GM13977 (cell line): Measurements from ENCODE around the gene MYD88.

Source experiments
- DNase-seq: peaks from one replicate; pipeline ENCODE4 v3.0.0; 2012; ENCODE audit warnings: low spot score
- in situ Hi-C: fragments of 300-500 bp; cut with MboI; formaldehyde crosslinking; loops from one replicate; pipeline ENCODE4 v1.12.0; 2022; ENCODE audit warnings: low sequenced_read_pairs, low pct_unique_long_range_greater_than_20kb, mixed read lengths, inconsistent platforms; ENCODE audit not compliant: unreplicated experiment
- TF ChIP-seq, protein P1 (sequence below): IDR thresholded peaks from 2 replicates; pipeline ENCODE4 v1.5.1; 2012; ENCODE audit warnings: mild to moderate bottlenecking, control low read depth; ENCODE audit not compliant: insufficient read depth; ENCODE audit errors: extremely low read depth, missing control alignments

MYD88 gene

DNA sequence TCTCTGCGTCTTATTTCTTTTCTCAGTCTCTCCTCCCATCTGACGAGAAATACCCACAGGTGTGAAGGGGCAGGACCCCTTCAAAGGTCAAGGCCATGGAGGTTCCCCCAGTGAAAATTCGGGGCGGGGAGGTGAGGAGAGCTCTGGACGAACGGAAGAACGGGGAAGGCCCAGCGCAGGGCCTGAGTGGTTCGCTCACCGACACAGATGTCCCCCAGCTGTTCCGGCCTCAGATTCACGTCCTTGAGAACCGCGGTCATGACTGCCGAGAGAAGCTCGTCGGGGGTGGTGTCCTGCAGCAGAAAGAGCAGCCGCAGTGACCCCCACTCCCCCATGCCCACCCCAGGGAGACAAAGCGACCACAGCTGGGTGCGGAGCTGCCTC lies 2.1 kb upstream of the MYD88 start:
- peak; percentile 43 for DNase-seq
- TF ChIP-seq, protein P1, sequence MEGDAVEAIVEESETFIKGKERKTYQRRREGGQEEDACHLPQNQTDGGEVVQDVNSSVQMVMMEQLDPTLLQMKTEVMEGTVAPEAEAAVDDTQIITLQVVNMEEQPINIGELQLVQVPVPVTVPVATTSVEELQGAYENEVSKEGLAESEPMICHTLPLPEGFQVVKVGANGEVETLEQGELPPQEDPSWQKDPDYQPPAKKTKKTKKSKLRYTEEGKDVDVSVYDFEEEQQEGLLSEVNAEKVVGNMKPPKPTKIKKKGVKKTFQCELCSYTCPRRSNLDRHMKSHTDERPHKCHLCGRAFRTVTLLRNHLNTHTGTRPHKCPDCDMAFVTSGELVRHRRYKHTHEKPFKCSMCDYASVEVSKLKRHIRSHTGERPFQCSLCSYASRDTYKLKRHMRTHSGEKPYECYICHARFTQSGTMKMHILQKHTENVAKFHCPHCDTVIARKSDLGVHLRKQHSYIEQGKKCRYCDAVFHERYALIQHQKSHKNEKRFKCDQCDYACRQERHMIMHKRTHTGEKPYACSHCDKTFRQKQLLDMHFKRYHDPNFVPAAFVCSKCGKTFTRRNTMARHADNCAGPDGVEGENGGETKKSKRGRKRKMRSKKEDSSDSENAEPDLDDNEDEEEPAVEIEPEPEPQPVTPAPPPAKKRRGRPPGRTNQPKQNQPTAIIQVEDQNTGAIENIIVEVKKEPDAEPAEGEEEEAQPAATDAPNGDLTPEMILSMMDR: no peak
- in situ Hi-C loops: no loop called here

DNA sequence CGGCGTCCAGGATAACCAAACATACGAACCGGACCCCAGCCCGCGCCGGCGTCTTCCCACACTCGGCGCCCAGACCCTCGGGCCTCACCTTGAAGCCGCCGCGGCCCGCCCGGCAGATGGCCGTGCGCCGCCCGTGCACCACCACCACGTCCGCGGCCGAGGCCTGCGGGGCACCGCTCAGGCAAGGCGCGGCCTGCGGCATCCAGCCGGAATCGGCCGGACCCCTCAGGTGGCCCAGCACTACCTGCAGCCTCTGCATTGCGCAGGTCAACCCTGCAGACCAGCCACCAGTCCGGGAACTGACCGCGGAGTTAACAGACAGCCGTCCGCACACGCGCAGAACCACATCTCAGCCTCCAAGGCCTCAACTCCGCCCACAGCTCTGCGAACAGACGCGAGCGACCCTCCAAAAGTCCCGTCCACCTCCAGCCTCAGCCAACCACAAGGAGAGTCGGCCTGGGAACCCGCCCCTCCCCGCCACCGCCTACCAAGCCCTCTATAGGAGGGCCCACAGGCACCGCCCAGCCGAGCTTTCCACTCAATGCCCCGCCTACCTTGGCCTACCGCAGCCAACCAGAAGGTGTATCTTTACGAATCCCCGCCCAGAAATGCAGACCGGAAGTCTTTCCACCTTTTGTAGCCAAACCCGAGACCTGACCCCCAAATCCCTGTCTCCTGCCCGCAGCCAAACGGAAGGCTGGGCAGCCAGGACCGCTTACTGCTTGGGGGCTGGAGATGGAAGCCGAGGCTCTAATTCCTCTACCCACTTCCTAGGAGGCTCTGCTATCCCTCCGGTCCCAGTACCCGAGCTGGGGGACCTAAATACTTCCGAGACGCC lies 1.5 kb upstream of the MYD88 start, which contains the start of gene ACAA1:
TSS of gene ACAA1 (minus strand) at position 351 of the 838 bp plus-strand sequence. CDS start at position 259, 92 bp downstream.
- in situ Hi-C loops: no loop called here
- DNase-seq: peak; percentile 98
- TF ChIP-seq, protein P1: no peak

- DNase-seq: peak; percentile 52
- in situ Hi-C loops: no loop called here
- TF ChIP-seq, protein P1: no peak
These were observed 679 bp upstream of the MYD88 start for GRCh38 chr3:38137615-38138348.

GRCh38 chr3:38139191-38139590 lies 730 bp downstream of the MYD88 start:
- DNase-seq: no peak
- TF ChIP-seq, protein P1: no peak
- in situ Hi-C loops: no loop called here

- in situ Hi-C loops: no loop called here
- TF ChIP-seq, protein P1: no peak
- peak; percentile 4 for DNase-seq
These were observed 1.2 kb downstream of the MYD88 start for GRCh38 chr3:38139652-38140051.

GRCh38 chr3:38140326-38141172 lies 2.1 kb downstream of the MYD88 start:
- TF ChIP-seq, protein P1: no peak
- in situ Hi-C loops: no loop called here

More at GRCh38 chr3:38140326-38141172, 2.1 kb downstream of the MYD88 start:
- DNase-seq: no peak
